ENCODE measurements around the gene FAM117A. TPM values are rescaled to one million over a fixed set of nuclear protein-coding genes. Genes with fewer than 3 reads are reported as not detected.

Gene FAM117A
- total and polyA plus RNA-seq, 2 of the 8 experiments (the other 6 are each of a cell fraction or from before 2014, with no cell fraction given), result 28.4 to 45.7 TPM

- no peak for TF ChIP-seq CBX5 (IDR thresholded peaks at IDR 0.05; ENCODE audit: low read depth, low read length)
- no peak for TF ChIP-seq CHD1 (IDR thresholded peaks at IDR 0.05; ENCODE audit: low read depth, low read length)
- TF ChIP-seq ATF3 (IDR thresholded peaks at IDR 0.05; ENCODE audit: insufficient read depth, low read depth, low read length), result no peak
- TF ChIP-seq HDAC6 (IDR thresholded peaks at IDR 0.05; ENCODE audit: low read depth, low read length), result no peak
- TF ChIP-seq YY1 (IDR thresholded peaks at IDR 0.05; ENCODE audit: low read depth, low read length), result no peak
- TF ChIP-seq TAF7 (optimal IDR thresholded peaks at IDR 0.05; ENCODE audit: borderline replicate concordance, low read depth, low read length), result no peak
- no peak for TF ChIP-seq GABPA (IDR thresholded peaks at IDR 0.05; ENCODE audit: borderline replicate concordance, insufficient read depth, low read length)
- no peak for TF ChIP-seq RXRA (IDR thresholded peaks at IDR 0.05; ENCODE audit: insufficient read depth, low read depth, low read length)
- no peak for TF ChIP-seq GTF2F1 (IDR thresholded peaks at IDR 0.05; ENCODE audit: borderline replicate concordance, low read depth, low read length)
- no peak for TF ChIP-seq EGR1 (IDR thresholded peaks at IDR 0.05; ENCODE audit: borderline replicate concordance, low read depth, low read length)
- no peak for TF ChIP-seq SUZ12 (IDR thresholded peaks at IDR 0.05; ENCODE audit: low read length)
These were observed 73.7 kb downstream of the FAM117A start (continued) for GRCh38 chr17:49690256-49690655.

Measured in H1 (cell line).